Activated T-cell treated with anti-CD3 and anti-CD28 coated beads, Interleukin-2, amount 50 U/mL, for 1 hour (primary cell): Measurements from ENCODE around the gene FAM124A.
A peak's percentile ranks its signal among the peaks of the same experiment; 100 is the strongest.

ENCODE experiments used
- DNase-seq: peaks from one replicate; pipeline ENCODE4 v3.0.0-alpha.2; 2020

FAM124A gene

GRCh38 chr13:51221108-51221507 lies 1.1 kb upstream of the FAM124A start:
- DNase-seq, result no peak

GRCh38 chr13:51221674-51222036 lies 543 bp upstream of the FAM124A start:
- DNase-seq, result no peak

- DNase-seq, result peak; percentile 19
Observed at GRCh38 chr13:51222686-51223559, 725 bp downstream of the FAM124A start.

GRCh38 chr13:51223560-51224270 lies 1.5 kb downstream of the FAM124A start:
- DNase-seq, result no peak

- DNase-seq, result no peak
Observed at GRCh38 chr13:51225029-51225428, 2.8 kb downstream of the FAM124A start.

- DNase-seq, result no peak
Observed at GRCh38 chr13:51227404-51227803, 5.2 kb downstream of the FAM124A start.

GRCh38 chr13:51229101-51229719 lies 7.0 kb downstream of the FAM124A start:
- no peak for DNase-seq

- DNase-seq, result no peak
Observed at GRCh38 chr13:51229731-51230130, 7.5 kb downstream of the FAM124A start.

- no peak for DNase-seq
Observed at GRCh38 chr13:51230477-51231105, 8.4 kb downstream of the FAM124A start.

- DNase-seq, result no peak
Observed at GRCh38 chr13:51231456-51231855, 9.3 kb downstream of the FAM124A start.

GRCh38 chr13:51232328-51232727 lies 10.1 kb downstream of the FAM124A start:
- no peak for DNase-seq

- DNase-seq, result no peak
Observed at GRCh38 chr13:51233117-51233826, 11.1 kb downstream of the FAM124A start.

- DNase-seq, result no peak
Observed at GRCh38 chr13:51234676-51235075, 12.5 kb downstream of the FAM124A start.

- DNase-seq, result no peak
Observed at GRCh38 chr13:51235186-51235585, 13.0 kb downstream of the FAM124A start.

GRCh38 chr13:51235756-51236490 lies 13.7 kb downstream of the FAM124A start:
- no peak for DNase-seq

- DNase-seq, result no peak
Observed at GRCh38 chr13:51236491-51236792, 14.2 kb downstream of the FAM124A start.

- no peak for DNase-seq
Observed at GRCh38 chr13:51237386-51237785, 15.2 kb downstream of the FAM124A start.

GRCh38 chr13:51237887-51238286 lies 15.7 kb downstream of the FAM124A start:
- DNase-seq, result no peak

- DNase-seq, result no peak
Observed at GRCh38 chr13:51240178-51240577, 18.0 kb downstream of the FAM124A start.

GRCh38 chr13:51240958-51241357 lies 18.8 kb downstream of the FAM124A start:
- DNase-seq, result no peak

GRCh38 chr13:51241720-51242119 lies 19.5 kb downstream of the FAM124A start:
- DNase-seq, result no peak

GRCh38 chr13:51243227-51243626 lies 21.0 kb downstream of the FAM124A start:
- no peak for DNase-seq
